ENCODE data around the gene CLEC19A.

CLEC19A gene

DNA sequence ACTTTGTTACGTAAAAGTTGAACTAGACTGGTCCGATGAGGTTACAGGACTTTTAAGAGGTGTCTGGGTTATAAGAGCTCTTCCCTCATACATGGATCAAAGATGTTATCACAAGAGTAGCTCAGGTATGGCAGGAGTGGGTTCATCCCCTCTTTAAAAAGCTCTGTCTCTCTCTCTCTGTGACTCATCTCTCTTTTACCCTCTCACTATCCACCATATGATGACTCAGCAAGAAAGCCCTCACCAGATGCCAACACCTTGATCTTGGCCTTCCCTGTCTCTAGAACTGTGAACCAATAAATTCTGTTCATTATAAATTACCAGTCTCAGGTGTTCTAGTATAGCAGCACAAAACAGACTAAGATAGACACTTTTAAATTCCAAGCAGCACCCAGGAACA, 1.9 kb upstream of the CLEC19A start:
- TF ChIP-seq, protein P1, sequence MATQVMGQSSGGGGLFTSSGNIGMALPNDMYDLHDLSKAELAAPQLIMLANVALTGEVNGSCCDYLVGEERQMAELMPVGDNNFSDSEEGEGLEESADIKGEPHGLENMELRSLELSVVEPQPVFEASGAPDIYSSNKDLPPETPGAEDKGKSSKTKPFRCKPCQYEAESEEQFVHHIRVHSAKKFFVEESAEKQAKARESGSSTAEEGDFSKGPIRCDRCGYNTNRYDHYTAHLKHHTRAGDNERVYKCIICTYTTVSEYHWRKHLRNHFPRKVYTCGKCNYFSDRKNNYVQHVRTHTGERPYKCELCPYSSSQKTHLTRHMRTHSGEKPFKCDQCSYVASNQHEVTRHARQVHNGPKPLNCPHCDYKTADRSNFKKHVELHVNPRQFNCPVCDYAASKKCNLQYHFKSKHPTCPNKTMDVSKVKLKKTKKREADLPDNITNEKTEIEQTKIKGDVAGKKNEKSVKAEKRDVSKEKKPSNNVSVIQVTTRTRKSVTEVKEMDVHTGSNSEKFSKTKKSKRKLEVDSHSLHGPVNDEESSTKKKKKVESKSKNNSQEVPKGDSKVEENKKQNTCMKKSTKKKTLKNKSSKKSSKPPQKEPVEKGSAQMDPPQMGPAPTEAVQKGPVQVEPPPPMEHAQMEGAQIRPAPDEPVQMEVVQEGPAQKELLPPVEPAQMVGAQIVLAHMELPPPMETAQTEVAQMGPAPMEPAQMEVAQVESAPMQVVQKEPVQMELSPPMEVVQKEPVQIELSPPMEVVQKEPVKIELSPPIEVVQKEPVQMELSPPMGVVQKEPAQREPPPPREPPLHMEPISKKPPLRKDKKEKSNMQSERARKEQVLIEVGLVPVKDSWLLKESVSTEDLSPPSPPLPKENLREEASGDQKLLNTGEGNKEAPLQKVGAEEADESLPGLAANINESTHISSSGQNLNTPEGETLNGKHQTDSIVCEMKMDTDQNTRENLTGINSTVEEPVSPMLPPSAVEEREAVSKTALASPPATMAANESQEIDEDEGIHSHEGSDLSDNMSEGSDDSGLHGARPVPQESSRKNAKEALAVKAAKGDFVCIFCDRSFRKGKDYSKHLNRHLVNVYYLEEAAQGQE (IDR thresholded peaks at IDR 0.05; ENCODE audit: insufficient read depth in 1 of 2, low read depth in 2 of 2, low read length in 2 of 2), result no peak
- TF ChIP-seq POLR2AphosphoS5 (IDR thresholded peaks at IDR 0.05; ENCODE audit: low read depth, low read length) (no peak), SIN3A (IDR thresholded peaks at IDR 0.05; ENCODE audit: borderline replicate concordance, insufficient read depth, low read length) (no peak), TAF1 (IDR thresholded peaks at IDR 0.05; ENCODE audit: borderline replicate concordance, insufficient read depth, low read length) (no peak), FOXP2 (optimal IDR thresholded peaks at IDR 0.05; ENCODE audit: borderline replicate concordance, extremely low read depth, extremely low read length, insufficient read depth) (no peak)

DNA sequence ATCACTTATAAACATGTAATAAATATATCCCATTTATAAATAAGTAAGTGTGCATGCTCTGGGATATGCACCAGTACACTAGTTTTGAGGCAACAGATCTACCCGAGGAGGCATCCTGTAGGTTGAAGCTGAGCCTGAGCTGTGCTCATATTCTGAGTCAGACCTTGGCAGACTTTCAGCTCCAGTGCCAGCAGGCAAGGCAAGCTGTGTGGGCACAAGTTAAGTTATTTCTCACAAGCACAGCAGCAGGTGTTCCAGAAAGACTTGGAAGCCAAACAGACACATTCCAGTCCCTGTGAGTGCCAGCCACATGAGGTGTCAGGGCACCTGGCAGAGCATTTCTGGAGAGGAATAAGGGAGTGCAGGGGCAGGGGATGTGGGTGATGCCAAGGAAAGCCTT, 1.3 kb upstream of the CLEC19A start:
- TF ChIP-seq TAF1 (IDR thresholded peaks at IDR 0.05; ENCODE audit: borderline replicate concordance, insufficient read depth, low read length) (no peak), POLR2AphosphoS5 (IDR thresholded peaks at IDR 0.05; ENCODE audit: low read depth, low read length) (no peak), FOXP2 (optimal IDR thresholded peaks at IDR 0.05; ENCODE audit: borderline replicate concordance, extremely low read depth, extremely low read length, insufficient read depth) (no peak), SIN3A (IDR thresholded peaks at IDR 0.05; ENCODE audit: borderline replicate concordance, insufficient read depth, low read length) (no peak)

DNA sequence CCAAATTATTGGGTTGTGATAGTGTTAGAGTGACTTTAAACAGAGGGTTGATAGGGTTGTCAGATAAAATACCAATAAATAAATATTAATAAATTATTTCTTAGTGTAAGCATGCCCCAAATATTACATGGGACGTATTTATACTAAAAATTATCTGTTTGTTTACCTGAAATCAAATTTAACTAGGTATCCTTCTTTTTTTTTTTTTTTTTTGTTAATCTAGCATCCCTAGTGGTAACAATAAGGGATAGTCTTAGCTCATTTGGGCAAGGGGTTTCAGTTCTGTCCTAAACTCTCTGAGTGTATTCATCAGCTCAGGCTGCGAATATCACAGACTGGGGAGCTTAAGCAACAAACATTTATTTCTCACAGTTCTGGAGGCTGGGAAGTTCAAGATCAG, 1.3 kb downstream of the CLEC19A start:
- TF ChIP-seq TAF1 (IDR thresholded peaks at IDR 0.05; ENCODE audit: borderline replicate concordance, insufficient read depth, low read length), result no peak
- no peak for TF ChIP-seq FOXP2 (optimal IDR thresholded peaks at IDR 0.05; ENCODE audit: borderline replicate concordance, extremely low read depth, extremely low read length, insufficient read depth)
- TF ChIP-seq, protein P1 (IDR thresholded peaks at IDR 0.05; ENCODE audit: insufficient read depth in 1 of 2, low read depth in 2 of 2, low read length in 2 of 2), result no peak
- no peak for TF ChIP-seq POLR2AphosphoS5 (IDR thresholded peaks at IDR 0.05; ENCODE audit: low read depth, low read length)
- no peak for TF ChIP-seq SIN3A (IDR thresholded peaks at IDR 0.05; ENCODE audit: borderline replicate concordance, insufficient read depth, low read length)

DNA sequence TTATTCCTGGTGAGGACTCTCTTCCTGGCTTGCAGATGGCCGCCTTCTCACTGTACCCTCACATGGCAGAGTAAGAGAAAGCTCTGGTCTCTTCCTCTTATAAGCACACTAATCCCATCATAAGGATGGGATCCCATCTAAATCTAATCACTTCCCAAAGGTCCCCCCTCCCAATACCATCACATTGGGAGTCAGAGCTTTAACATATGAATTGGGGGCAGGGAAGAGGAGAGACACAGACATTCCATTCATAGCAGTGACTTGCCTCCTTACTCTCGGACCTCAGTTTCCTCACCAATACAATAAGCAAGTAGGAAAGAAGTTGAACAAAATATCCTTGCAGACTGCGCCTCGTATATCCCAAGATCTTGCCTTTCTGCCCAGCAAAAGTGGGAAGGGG, 1.7 kb downstream of the CLEC19A start:
- TF ChIP-seq, protein P1 (IDR thresholded peaks at IDR 0.05; ENCODE audit: insufficient read depth in 1 of 2, low read depth in 2 of 2, low read length in 2 of 2), result no peak
- TF ChIP-seq POLR2AphosphoS5 (IDR thresholded peaks at IDR 0.05; ENCODE audit: low read depth, low read length) (no peak), FOXP2 (optimal IDR thresholded peaks at IDR 0.05; ENCODE audit: borderline replicate concordance, extremely low read depth, extremely low read length, insufficient read depth) (no peak), SIN3A (IDR thresholded peaks at IDR 0.05; ENCODE audit: borderline replicate concordance, insufficient read depth, low read length) (no peak)

DNA sequence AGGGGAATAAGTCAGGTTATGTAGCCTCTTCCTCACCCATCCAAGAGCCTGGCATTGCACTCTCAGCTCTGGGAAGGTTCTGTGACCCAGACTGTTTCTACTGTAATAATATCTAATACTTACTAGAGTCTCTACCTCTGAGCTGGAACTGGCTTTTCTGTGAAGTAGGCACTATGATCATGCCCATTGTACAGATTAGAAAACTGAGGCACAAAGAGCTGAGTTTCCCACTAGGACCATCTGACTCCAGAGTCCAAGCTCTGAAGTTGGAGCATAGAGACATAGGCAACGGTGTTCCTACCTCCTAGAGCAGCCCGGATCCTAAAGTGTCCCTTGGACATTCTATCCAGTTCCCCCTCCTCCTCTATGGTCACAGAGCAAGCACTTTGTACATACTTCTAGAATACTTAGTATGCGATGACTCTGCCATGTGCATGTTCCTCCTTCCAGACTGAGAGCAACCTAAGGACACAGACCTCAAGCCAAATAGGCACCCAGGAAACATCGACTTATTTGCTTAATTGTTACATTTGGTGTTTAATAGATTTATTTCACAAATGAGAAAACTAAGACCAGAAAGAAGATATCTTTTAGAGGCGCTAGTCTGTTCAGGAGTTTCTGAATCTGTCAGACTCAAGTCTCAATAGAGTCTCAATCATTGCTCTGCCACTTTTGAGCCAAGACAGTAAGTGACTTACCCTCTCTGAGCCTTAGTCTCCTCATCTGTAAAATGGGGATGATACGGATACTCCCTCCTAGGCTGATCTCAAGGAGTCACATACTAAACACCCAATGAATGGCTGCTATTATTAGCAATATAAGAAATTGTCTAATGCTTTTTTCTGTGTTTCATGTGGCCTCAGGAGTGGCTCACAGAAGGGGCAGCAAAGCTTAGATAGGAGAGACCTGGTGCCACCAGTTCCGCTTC, 3.6 kb downstream of the CLEC19A start:
- TF ChIP-seq POLR2AphosphoS5 (IDR thresholded peaks at IDR 0.05; ENCODE audit: low read depth, low read length) (no peak), SIN3A (IDR thresholded peaks at IDR 0.05; ENCODE audit: borderline replicate concordance, insufficient read depth, low read length) (no peak), FOXP2 (optimal IDR thresholded peaks at IDR 0.05; ENCODE audit: borderline replicate concordance, extremely low read depth, extremely low read length, insufficient read depth) (no peak), TAF1 (IDR thresholded peaks at IDR 0.05; ENCODE audit: borderline replicate concordance, insufficient read depth, low read length) (no peak)
- TF ChIP-seq, protein P1 (IDR thresholded peaks at IDR 0.05; ENCODE audit: insufficient read depth in 1 of 2, low read depth in 2 of 2, low read length in 2 of 2), result no peak
